Left renal pelvis (tissue), 4 donors: ENCODE data around the gene MOB1A. TPM values are rescaled to one million over a fixed set of nuclear protein-coding genes. Genes with fewer than 3 reads are reported as not detected.
"Not testable (repeated sequence)": the region's sequence is repeated elsewhere in the genome, so short reads cannot be mapped to it uniquely, and the experiment has no call there.

Source experiments
- DNase-seq, 4 donors: peaks; one replicate each; pipeline ENCODE4 v3.0.0-alpha.2; 2013; ENCODE audit warnings: low read depth in 4 of 4, low spot score in 3 of 4
- polyA plus RNA-seq, 4 donors: library from polyadenylated mRNA; unstranded; fragments of 120-200 nt; gene quantifications; one replicate each; pipeline ENCODE4 v1.2.1, GENCODE V29; 2013; ENCODE audit not compliant: insufficient read length in 4 of 4

The MOB1A gene
- polyA plus RNA-seq, 4 donors, result 77.0 to 115 (median 101) TPM

- no peak for DNase-seq
Observed at GRCh38 chr2:74149570-74150319, 28.9 kb downstream of the MOB1A start.

GRCh38 chr2:74149247-74149525, 29.5 kb downstream of the MOB1A start:
- DNase-seq, result no peak

- no peak for DNase-seq
Observed at GRCh38 chr2:74148457-74149246, 30.0 kb downstream of the MOB1A start.

GRCh38 chr2:74147727-74148456, 30.8 kb downstream of the MOB1A start, which contains the start of gene BOLA3:
Gene BOLA3, minus strand, starts transcription at chr2:74147912. Its CDS starts 38 bp downstream, at chr2:74147874.
- DNase-seq, result peak; percentile 35 to 64 (median 52)

- peak in 1 of 4 donors; percentile 8 for DNase-seq
Observed at GRCh38 chr2:74146929-74147726, 31.6 kb downstream of the MOB1A start.

- DNase-seq, result no peak
Observed at GRCh38 chr2:74142340-74142739, 36.3 kb downstream of the MOB1A start.

- no peak for DNase-seq
Observed at GRCh38 chr2:74138600-74139323, 39.9 kb downstream of the MOB1A start.

GRCh38 chr2:74137651-74138599, 40.8 kb downstream of the MOB1A start:
- no peak for DNase-seq

GRCh38 chr2:74131901-74132300, 46.8 kb downstream of the MOB1A start:
- no peak for DNase-seq

GRCh38 chr2:74130211-74130995, 48.3 kb downstream of the MOB1A start:
- no peak for DNase-seq

- no peak for DNase-seq
Observed at GRCh38 chr2:74128206-74128605, 50.5 kb downstream of the MOB1A start.

- DNase-seq, result not testable (repeated sequence)
Observed at GRCh38 chr2:74123955-74124354, 54.7 kb downstream of the MOB1A start.

- DNase-seq, result not testable (repeated sequence)
Observed at GRCh38 chr2:74121846-74122245, 56.8 kb downstream of the MOB1A start.

GRCh38 chr2:74119912-74120825, 58.5 kb downstream of the MOB1A start:
- peak; percentile 52 to 67 (median 57) for DNase-seq

- DNase-seq, result no peak
Observed at GRCh38 chr2:74119339-74119738, 59.3 kb downstream of the MOB1A start.

- no peak for DNase-seq
Observed at GRCh38 chr2:74111380-74111779, 67.3 kb downstream of the MOB1A start.

- DNase-seq, result no peak
Observed at GRCh38 chr2:74110537-74110936, 68.1 kb downstream of the MOB1A start.
